ENCODE results near the gene MROH8. TPM values are rescaled to one million over a fixed set of nuclear protein-coding genes. Genes with fewer than 3 reads are reported as not detected.

The MROH8 gene
- total RNA-seq, 2 experiments from 2014 or later = 2.1 to 3.1 TPM

GRCh38 chr20:37205794-37206193, 26.4 kb upstream of the MROH8 start:
- H3K27ac Mint-ChIP-seq = no peak overlapping the region
- POLR2A ChIA-PET = no interaction called here
- TF ChIP-seq CTCF (IDR thresholded peaks at IDR 0.05) = no peak

GRCh38 chr20:37205130-37205529, 25.8 kb upstream of the MROH8 start:
- DNase-seq (no peak), ATAC-seq (no peak)
- Mint-ChIP-seq H3K27me3 (no peaks in the 10 kb centered on the region), H3K4me1 (ENCODE audit: low read depth) (no peaks in the 10 kb centered on the region), H3K4me3 (no peak overlapping the region), H3K27ac (no peak overlapping the region), H3K36me3 (ENCODE audit: low read depth) (peaks cover 52% of the 10 kb centered on the region), H3K9me3 (no peaks in the 10 kb centered on the region)
- ChIA-PET CTCF (interaction anchor here (1.6 to 3.0 kb wide), 2 partner anchors 10 to 13 kb away, joined by 7 to 14 read pairs; no protein-coding TSS in a partner anchor), POLR2A (no interaction called here)
- no peak for TF ChIP-seq CTCF (IDR thresholded peaks at IDR 0.05)
- intact Hi-C loops (cut with micrococcal nuclease) = no loop called here

More at GRCh38 chr20:37205794-37206193, 26.4 kb upstream of the MROH8 start:
- Mint-ChIP-seq H3K27me3 (no peaks in the 10 kb centered on the region), H3K4me3 (no peak overlapping the region), H3K9me3 (no peaks in the 10 kb centered on the region), H3K4me1 (ENCODE audit: low read depth) (no peaks in the 10 kb centered on the region), H3K36me3 (ENCODE audit: low read depth) (peaks cover 46% of the 10 kb centered on the region)
- intact Hi-C loops (cut with micrococcal nuclease) = no loop called here
- ATAC-seq = no peak
- DNase-seq = no peak
- CTCF ChIA-PET = interaction anchor here (1.6 to 3.0 kb wide), 2 partner anchors 11 to 13 kb away, joined by 7 to 14 read pairs; no protein-coding TSS in a partner anchor

GRCh38 chr20:37204056-37204455, 24.7 kb upstream of the MROH8 start:
- H3K27me3 Mint-ChIP-seq = no peaks in the 10 kb centered on the region
- POLR2A ChIA-PET = no interaction called here
- intact Hi-C loops (cut with micrococcal nuclease) = no loop called here
- H3K27ac Mint-ChIP-seq = no peak overlapping the region
- TF ChIP-seq CTCF (IDR thresholded peaks at IDR 0.05) = no peak
- CTCF ChIA-PET = interaction anchor here (3.0 to 5.6 kb wide), 2 partner anchors 9 to 14 kb away, joined by 14 to 45 read pairs; no protein-coding TSS in a partner anchor
- no peak for DNase-seq
- H3K4me3 Mint-ChIP-seq = no peak overlapping the region
- H3K4me1 Mint-ChIP-seq (ENCODE audit: low read depth) = no peaks in the 10 kb centered on the region
- H3K36me3 Mint-ChIP-seq (ENCODE audit: low read depth) = peaks cover 52% of the 10 kb centered on the region
- ATAC-seq = no peak
- H3K9me3 Mint-ChIP-seq = no peaks in the 10 kb centered on the region

GRCh38 chr20:37202267-37202943, 23.1 kb upstream of the MROH8 start:
- CTCF ChIA-PET = interaction anchor here (1.0 to 5.6 kb wide), 6 partner anchors 10 to 332 kb away, joined by 3 to 45 read pairs (median 6); no protein-coding TSS in a partner anchor
- peak; percentile 70 for TF ChIP-seq CTCF (IDR thresholded peaks at IDR 0.05)
- H3K36me3 Mint-ChIP-seq (ENCODE audit: low read depth) = peaks cover 52% of the 10 kb centered on the region
- H3K4me1 Mint-ChIP-seq (ENCODE audit: low read depth) = peaks cover 3% of the 10 kb centered on the region
- H3K27ac Mint-ChIP-seq = no peak overlapping the region
- POLR2A ChIA-PET = no interaction called here
- ATAC-seq (no peak), DNase-seq (peak; percentile 35)
- H3K4me3 Mint-ChIP-seq = no peak overlapping the region
- no peaks in the 10 kb centered on the region for H3K27me3 Mint-ChIP-seq
- no peaks in the 10 kb centered on the region for H3K9me3 Mint-ChIP-seq
- intact Hi-C loops (cut with micrococcal nuclease) = no loop called here

- Mint-ChIP-seq H3K9me3 (no peaks in the 10 kb centered on the region), H3K36me3 (ENCODE audit: low read depth) (peaks cover 53% of the 10 kb centered on the region), H3K4me1 (ENCODE audit: low read depth) (peaks cover 8% of the 10 kb centered on the region), H3K27me3 (no peaks in the 10 kb centered on the region), H3K4me3 (no peak overlapping the region), H3K27ac (no peak overlapping the region)
- ATAC-seq (no peak), DNase-seq (no peak)
- intact Hi-C loops (cut with micrococcal nuclease) = no loop called here
- CTCF ChIA-PET = interaction anchor here (1.0 to 5.6 kb wide), 5 partner anchors 11 to 333 kb away, joined by 3 to 45 read pairs (median 7); no protein-coding TSS in a partner anchor
- no peak for TF ChIP-seq CTCF (IDR thresholded peaks at IDR 0.05)
- POLR2A ChIA-PET = interaction anchor here (1.0 kb wide), 1 partner anchor 23 kb away, joined by 3 read pairs; no protein-coding TSS in a partner anchor
These were observed 22.4 kb upstream of the MROH8 start for GRCh38 chr20:37201827-37202162.
